Measurements from ENCODE around the gene ASIC4.
A peak's percentile ranks its signal among the peaks of the same experiment; 100 is the strongest.

DNA sequence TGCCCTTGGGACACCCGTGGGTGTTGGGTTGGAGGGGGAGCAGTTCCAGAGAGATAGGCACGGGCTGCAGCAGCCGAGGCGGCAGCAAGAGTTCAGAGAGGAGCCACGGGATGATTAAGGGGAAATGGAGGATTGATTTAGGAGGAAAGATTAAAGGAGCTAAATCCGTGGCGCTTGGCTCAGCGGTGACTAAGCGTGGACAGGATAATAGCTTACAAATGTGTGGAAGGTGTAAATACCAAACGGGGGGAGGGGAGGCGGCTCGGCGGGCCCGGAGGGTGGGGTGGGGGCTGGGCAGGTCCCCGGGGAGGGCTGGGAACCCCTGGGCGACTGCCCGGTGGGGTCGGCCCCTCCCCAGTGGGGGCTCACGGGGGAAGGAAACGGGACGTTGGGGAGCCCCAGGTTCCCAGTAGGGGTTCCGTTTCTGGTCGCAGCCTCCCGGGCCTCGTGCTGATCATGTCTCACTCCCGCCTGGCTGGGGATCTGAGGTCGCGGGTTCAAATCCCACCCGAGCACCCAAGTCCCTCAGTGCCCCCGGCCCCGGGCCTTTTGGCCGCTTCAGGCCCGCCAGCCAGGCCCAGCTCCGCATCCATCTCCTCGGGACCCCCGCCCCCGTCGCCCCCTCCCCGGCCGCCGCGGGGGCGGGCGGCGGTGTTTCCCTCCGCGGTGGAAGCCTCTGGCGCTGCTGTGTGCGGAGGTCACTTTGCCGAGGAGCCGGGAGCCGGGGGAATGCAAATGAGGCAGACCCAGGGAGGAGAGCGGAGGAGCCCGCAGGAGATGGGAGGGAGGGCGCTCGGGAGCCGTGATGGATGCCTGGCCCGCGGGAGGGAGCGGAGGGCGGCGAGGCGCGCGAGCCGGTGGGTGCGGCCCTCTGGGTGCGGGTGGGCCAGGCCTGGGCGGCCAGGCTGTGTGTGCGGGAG, 8.1 kb downstream of the ASIC4 start:
- peak; percentile 76 for TF ChIP-seq NFE2 (IDR thresholded peaks at IDR 0.05; ENCODE audit: low read depth)
- TF ChIP-seq, protein P1, sequence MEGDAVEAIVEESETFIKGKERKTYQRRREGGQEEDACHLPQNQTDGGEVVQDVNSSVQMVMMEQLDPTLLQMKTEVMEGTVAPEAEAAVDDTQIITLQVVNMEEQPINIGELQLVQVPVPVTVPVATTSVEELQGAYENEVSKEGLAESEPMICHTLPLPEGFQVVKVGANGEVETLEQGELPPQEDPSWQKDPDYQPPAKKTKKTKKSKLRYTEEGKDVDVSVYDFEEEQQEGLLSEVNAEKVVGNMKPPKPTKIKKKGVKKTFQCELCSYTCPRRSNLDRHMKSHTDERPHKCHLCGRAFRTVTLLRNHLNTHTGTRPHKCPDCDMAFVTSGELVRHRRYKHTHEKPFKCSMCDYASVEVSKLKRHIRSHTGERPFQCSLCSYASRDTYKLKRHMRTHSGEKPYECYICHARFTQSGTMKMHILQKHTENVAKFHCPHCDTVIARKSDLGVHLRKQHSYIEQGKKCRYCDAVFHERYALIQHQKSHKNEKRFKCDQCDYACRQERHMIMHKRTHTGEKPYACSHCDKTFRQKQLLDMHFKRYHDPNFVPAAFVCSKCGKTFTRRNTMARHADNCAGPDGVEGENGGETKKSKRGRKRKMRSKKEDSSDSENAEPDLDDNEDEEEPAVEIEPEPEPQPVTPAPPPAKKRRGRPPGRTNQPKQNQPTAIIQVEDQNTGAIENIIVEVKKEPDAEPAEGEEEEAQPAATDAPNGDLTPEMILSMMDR (IDR thresholded peaks at IDR 0.05 in 2 of 3, conservative IDR thresholded peaks at IDR 0.05 in 1 of 3; ENCODE audit: insufficient read depth in 2 of 3, low read depth in 1 of 3, low read length in 3 of 3), result no peak

Measured in K562 (cell line).